HCT116 (cell line): Measurements from ENCODE around the gene PEX26. TPM values are rescaled to one million over a fixed set of nuclear protein-coding genes. Genes with fewer than 3 reads are reported as not detected.

ENCODE experiments used
- ATAC-seq: fragments of 200-7000 bp; cut with Tn5 transposase; 2 replicates; pipeline ENCODE4 v1.9.1; 2020; ENCODE audit warnings: mild to moderate bottlenecking, moderate library complexity
- BruUV-seq: library from RNA; stranded (reverse); fragments of 400-500 nt; replicated peaks from 2 replicates; lab custom pipeline; 2021; lab: Mats Ljungman, UMichigan
- CTCF ChIA-PET: fragments of 300-600 bp; sonication (Branson Sonifier 250); formaldehyde crosslinking; loops from one replicate; lab custom pipeline; 2021; ENCODE audit warnings: antibody characterized with exemption; lab: Charles Lee
- POLR2A ChIA-PET: fragments of 300-600, 350-600 bp; sonication (Branson Sonifier 250); formaldehyde crosslinking; loops from one replicate; lab custom pipeline; 2021; ENCODE audit warnings: antibody characterized with exemption; lab: Charles Lee
- RAD21 ChIA-PET, 2 experiments: fragments of 300-600 bp; sonication (Branson Sonifier 250); formaldehyde crosslinking; loops; one replicate each; lab custom pipeline; 2023; ENCODE audit warnings: low total read pairs in 2 of 2; ENCODE audit not compliant: uncharacterized antibody in 2 of 2, unreplicated experiment in 2 of 2, low non-redundant PET in 1 of 2; lab: Charles Lee
- DNase-seq: peaks from one replicate; pipeline ENCODE4 v3.0.0-alpha.2; 2010; ENCODE audit warnings: low read depth, low spot score
- H2AFZ ChIP-seq: fragments of 200-600 bp; shearing (Covaris generic), sonication (generic); 2 replicates; pipeline ENCODE4 v1.6.1; 2017; ENCODE audit warnings: low read depth, mixed run types, mixed read lengths, antibody characterized with exemption, low read length; ENCODE audit not compliant: poor library complexity, severe bottlenecking
- H3K27ac ChIP-seq: 2 replicates; pipeline ENCODE4 v1.5.1; 2012; ENCODE audit warnings: low read depth, low read length
- H3K27me3 ChIP-seq: fragments of 200-600 bp; sonication (generic); 2 replicates; pipeline ENCODE4 v1.6.1; 2016; ENCODE audit warnings: mixed run types, low read length, mixed read lengths; ENCODE audit not compliant: insufficient read depth
- H3K36me3 ChIP-seq, 2 experiments: fragments of 200-500 bp in 1 of 2; fragments of 200-600 bp in 1 of 2; sonication (Bioruptor generic) in 1 of 2; sonication (generic) in 1 of 2; 2 replicates each; pipeline versions ENCODE4 v1.5.1 to v1.6.1; 2014 to 2016; ENCODE audit warnings: low read length in 2 of 2, inconsistent platforms in 1 of 2, mixed read lengths in 1 of 2, mixed run types in 1 of 2; ENCODE audit not compliant: insufficient read depth in 2 of 2, control insufficient read depth in 1 of 2
- H3K4me1 ChIP-seq, 2 experiments: fragments of 200-600 bp in 1 of 2; sonication (generic) in 1 of 2; 2 replicates each; pipeline versions ENCODE4 v1.5.1 to v1.6.1; 2012 to 2017; ENCODE audit warnings: low read length in 2 of 2, inconsistent platforms in 1 of 2, mild to moderate bottlenecking in 1 of 2, mixed read lengths in 1 of 2, mixed run types in 1 of 2, moderate library complexity in 1 of 2; ENCODE audit not compliant: insufficient read depth in 2 of 2, control insufficient read depth in 1 of 2
- H3K4me2 ChIP-seq: fragments of 200-600 bp; sonication (generic); 2 replicates; pipeline ENCODE4 v1.6.1; 2017; ENCODE audit warnings: mixed run types, low read length, mixed read lengths
- H3K4me3 ChIP-seq, 2 experiments: fragments of 200-600 bp in 1 of 2; sonication (generic) in 1 of 2; replicated peaks in 1 of 2; 2 replicates each; pipeline ENCODE4 v1.5.1; 2011 to 2016; ENCODE audit warnings: low read length in 2 of 2, control low read depth in 1 of 2, low read depth in 1 of 2, mild to moderate bottlenecking in 1 of 2, mixed read lengths in 1 of 2, mixed run types in 1 of 2
- H3K79me2 ChIP-seq: fragments of 200-600 bp; sonication (generic); 2 replicates; pipeline ENCODE4 v1.6.1; 2017; ENCODE audit warnings: mild to moderate bottlenecking, mixed run types, low read length, moderate library complexity, mixed read lengths; ENCODE audit not compliant: insufficient read depth
- H3K9ac ChIP-seq: fragments of 200-600 bp; sonication (generic); 2 replicates; pipeline ENCODE4 v1.6.1; 2016; ENCODE audit warnings: low read length, mixed read lengths
- H3K9me2 ChIP-seq: fragments of 200-600 bp; sonication (generic), shearing (Covaris generic); 2 replicates; pipeline ENCODE4 v1.6.1; 2017; ENCODE audit warnings: mixed run types, mild to moderate bottlenecking, moderate library complexity; ENCODE audit not compliant: insufficient read depth
- H3K9me3 ChIP-seq, 2 experiments: fragments of 200-500 bp in 1 of 2; fragments of 200-600 bp in 1 of 2; sonication (Bioruptor generic) in 1 of 2; sonication (generic) in 1 of 2; 2 replicates each; pipeline ENCODE4 v1.6.1; 2014 to 2017; ENCODE audit warnings: low read length in 2 of 2, mixed read lengths in 2 of 2, inconsistent platforms in 1 of 2, low read depth in 1 of 2, mild to moderate bottlenecking in 1 of 2, mixed run types in 1 of 2, moderate library complexity in 1 of 2; ENCODE audit not compliant: control insufficient read depth in 1 of 2, insufficient read depth in 1 of 2
- H4K20me1 ChIP-seq: fragments of 200-600 bp; sonication (generic), shearing (Covaris generic); 2 replicates; pipeline ENCODE4 v1.6.1; 2017; ENCODE audit warnings: mixed run types, mild to moderate bottlenecking, moderate library complexity; ENCODE audit not compliant: insufficient read depth
- CBX3 ChIP-seq: IDR thresholded peaks from 2 replicates; pipeline ENCODE4 v1.6.1; 2012; ENCODE audit warnings: low read depth
- CEBPB ChIP-seq: IDR thresholded peaks from 2 replicates; pipeline ENCODE4 v1.6.1; 2012; ENCODE audit warnings: low read depth
- EGR1 ChIP-seq: IDR thresholded peaks from 2 replicates; pipeline ENCODE4 v1.6.1; 2012; ENCODE audit warnings: low read depth
- ELF1 ChIP-seq: IDR thresholded peaks from 2 replicates; pipeline ENCODE4 v1.6.1; 2012; ENCODE audit warnings: low read depth, borderline replicate concordance
- EZH2 ChIP-seq: fragments of 200-600 bp; sonication (generic); IDR thresholded peaks from 2 replicates; pipeline ENCODE4 v1.6.1; 2017; ENCODE audit warnings: antibody characterized with exemption, mixed run types
- EZH2phosphoT487 ChIP-seq: fragments of 200-600 bp; IDR thresholded peaks from 2 replicates; pipeline ENCODE4 v1.6.1; 2018; ENCODE audit warnings: antibody characterized with exemption, borderline replicate concordance
- FOSL1 ChIP-seq: IDR thresholded peaks from 2 replicates; pipeline ENCODE4 v1.6.1; 2012; ENCODE audit warnings: low read depth
- JUND ChIP-seq: IDR thresholded peaks from 2 replicates; pipeline ENCODE4 v1.6.1; 2012
- MAX ChIP-seq: IDR thresholded peaks from 2 replicates; pipeline ENCODE4 v1.6.1; 2012
- RAD21 ChIP-seq: IDR thresholded peaks from 2 replicates; pipeline ENCODE4 v1.6.1; 2012; ENCODE audit warnings: low read depth, mild to moderate bottlenecking
- REST ChIP-seq: IDR thresholded peaks from 2 replicates; pipeline ENCODE4 v1.6.1; 2012; ENCODE audit warnings: low read depth
- SIN3A ChIP-seq: IDR thresholded peaks from 2 replicates; pipeline ENCODE4 v1.6.1; 2012; ENCODE audit warnings: low read depth
- SP1 ChIP-seq: IDR thresholded peaks from 2 replicates; pipeline ENCODE4 v1.6.1; 2012; ENCODE audit warnings: low read depth
- SRF ChIP-seq: IDR thresholded peaks from 2 replicates; pipeline ENCODE4 v1.6.1; 2012; ENCODE audit warnings: low read depth
- TCF7L2 ChIP-seq: IDR thresholded peaks from 2 replicates; pipeline ENCODE4 v1.7.0; 2011; ENCODE audit warnings: borderline replicate concordance, inconsistent platforms; ENCODE audit not compliant: insufficient read depth, insufficient read length; ENCODE audit errors: extremely low read depth
- ZBTB33 ChIP-seq: IDR thresholded peaks from 2 replicates; pipeline ENCODE4 v1.6.1; 2011; ENCODE audit warnings: mild to moderate bottlenecking, low read length, moderate library complexity; ENCODE audit not compliant: insufficient replicate concordance; ENCODE audit errors: extremely low read depth
- ZFX ChIP-seq: fragments of 450-650 bp; IDR thresholded peaks from 2 replicates; pipeline ENCODE4 v1.6.1; 2017
- ZNF274 ChIP-seq: fragments of 200-500 bp; sonication (Bioruptor generic); IDR thresholded peaks from 2 replicates; pipeline ENCODE4 v1.6.1; 2014; ENCODE audit warnings: mild to moderate bottlenecking, low read depth, low read length, inconsistent platforms
- intact Hi-C: fragments of 100-400 bp; cut with micrococcal nuclease; formaldehyde crosslinking; loops from 2 replicates; pipeline ENCODE4 v1.10.0; 2022
- total RNA-seq: library from RNA; stranded (reverse); gene quantifications from one replicate; pipeline ENCODE4 v1.2.1, GENCODE V29; 2021; ENCODE audit not compliant: unreplicated experiment
- TF ChIP-seq, protein P1 (sequence below): IDR thresholded peaks from 2 replicates; pipeline ENCODE4 v1.6.1; 2012
- TF ChIP-seq, protein P2 (sequence below), 3 experiments: fragments of 200-600 bp in 1 of 3; sonication (generic) in 1 of 3; IDR thresholded peaks in 2 of 3; conservative IDR thresholded peaks in 1 of 3; 2 replicates each; pipeline ENCODE4 v1.5.1; 2012 to 2017; ENCODE audit warnings: low read depth in 2 of 3, low read length in 2 of 3, antibody characterized with exemption in 1 of 3, borderline replicate concordance in 1 of 3, control low read depth in 1 of 3, mild to moderate bottlenecking in 1 of 3, mixed read lengths in 1 of 3, mixed run types in 1 of 3, moderate library complexity in 1 of 3; ENCODE audit not compliant: insufficient read depth in 1 of 3

The PEX26 gene
- total RNA-seq, 1 experiment from 2014 or later = 26.4 TPM

DNA sequence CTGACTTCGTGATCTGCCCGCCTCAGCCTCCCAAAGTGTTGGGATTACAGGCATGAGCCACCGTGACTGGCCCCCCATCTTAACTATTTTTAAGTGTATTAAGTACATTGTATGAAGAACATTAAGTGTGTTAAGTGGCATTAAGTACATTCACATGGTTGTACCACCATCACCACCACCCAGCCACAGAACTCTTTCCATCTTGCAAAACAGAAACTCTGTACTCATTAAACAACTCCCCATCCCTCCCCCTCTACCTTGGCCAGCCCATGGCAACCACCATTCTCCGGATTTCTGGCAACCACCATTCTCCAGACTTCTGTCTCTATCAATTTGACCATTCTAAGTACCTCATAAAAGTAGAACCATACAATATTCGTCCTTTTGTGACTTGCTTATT lies 17.8 kb upstream of the PEX26 start:
- TF ChIP-seq SIN3A (no peak), EZH2phosphoT487 (no peak), MAX (no peak), JUND (no peak), FOSL1 (no peak), ZFX (no peak), SRF (no peak), CEBPB (no peak), ZNF274 (no peak), EZH2 (no peak), REST (no peak), ELF1 (no peak), RAD21 (no peak), CBX3 (no peak), ZBTB33 (no peak), EGR1 (no peak), TCF7L2 (no peak), SP1 (no peak)
- TF ChIP-seq, protein P1, sequence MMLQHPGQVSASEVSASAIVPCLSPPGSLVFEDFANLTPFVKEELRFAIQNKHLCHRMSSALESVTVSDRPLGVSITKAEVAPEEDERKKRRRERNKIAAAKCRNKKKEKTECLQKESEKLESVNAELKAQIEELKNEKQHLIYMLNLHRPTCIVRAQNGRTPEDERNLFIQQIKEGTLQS = no peak
- TF ChIP-seq, protein P2, sequence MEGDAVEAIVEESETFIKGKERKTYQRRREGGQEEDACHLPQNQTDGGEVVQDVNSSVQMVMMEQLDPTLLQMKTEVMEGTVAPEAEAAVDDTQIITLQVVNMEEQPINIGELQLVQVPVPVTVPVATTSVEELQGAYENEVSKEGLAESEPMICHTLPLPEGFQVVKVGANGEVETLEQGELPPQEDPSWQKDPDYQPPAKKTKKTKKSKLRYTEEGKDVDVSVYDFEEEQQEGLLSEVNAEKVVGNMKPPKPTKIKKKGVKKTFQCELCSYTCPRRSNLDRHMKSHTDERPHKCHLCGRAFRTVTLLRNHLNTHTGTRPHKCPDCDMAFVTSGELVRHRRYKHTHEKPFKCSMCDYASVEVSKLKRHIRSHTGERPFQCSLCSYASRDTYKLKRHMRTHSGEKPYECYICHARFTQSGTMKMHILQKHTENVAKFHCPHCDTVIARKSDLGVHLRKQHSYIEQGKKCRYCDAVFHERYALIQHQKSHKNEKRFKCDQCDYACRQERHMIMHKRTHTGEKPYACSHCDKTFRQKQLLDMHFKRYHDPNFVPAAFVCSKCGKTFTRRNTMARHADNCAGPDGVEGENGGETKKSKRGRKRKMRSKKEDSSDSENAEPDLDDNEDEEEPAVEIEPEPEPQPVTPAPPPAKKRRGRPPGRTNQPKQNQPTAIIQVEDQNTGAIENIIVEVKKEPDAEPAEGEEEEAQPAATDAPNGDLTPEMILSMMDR (IDR thresholded peaks at IDR 0.05 in 2 of 3, conservative IDR thresholded peaks at IDR 0.05 in 1 of 3; ENCODE audit: borderline replicate concordance in 1 of 3, insufficient read depth in 1 of 3, low read depth in 2 of 3, low read length in 2 of 3) = no peak
- TF ChIP-seq, all 23 proteins: peak for 0
- Histone ChIP-seq H3K9me2 (no peaks in the 10 kb centered on the region; the same call in 1 of the 2 replicates), H3K79me2 (no peaks in the 10 kb centered on the region), H3K4me2 (no peak overlapping the region), H3K9me3 (no peaks in the 10 kb centered on the region), H2AFZ (no peak overlapping the region), H3K9ac (no peak overlapping the region), H3K27ac (no peak overlapping the region), H3K4me1 (peaks cover 0 to 37% of the 10 kb centered on the region in 2 experiments; a peak in 3 of 4 replicates), H3K36me3 (no peaks in the 10 kb centered on the region), H3K4me3 (no peak overlapping the region), H4K20me1 (no peaks in the 10 kb centered on the region), H3K27me3 (no peaks in the 10 kb centered on the region)
- CTCF ChIA-PET = no interaction called here
- RAD21 ChIA-PET = no interaction called here
- no peak for DNase-seq
- POLR2A ChIA-PET = no interaction called here
- no TSS peak for BruUV-seq
- no peak for ATAC-seq
- intact Hi-C loops = no loop called here
